GM12873 (cell line): Measurements from ENCODE around the gene EXOC1.

ENCODE experiments used
- CTCF ChIP-seq: IDR thresholded peaks from 2 replicates; pipeline ENCODE4 v1.5.1; 2012; ENCODE audit warnings: low read depth, mild to moderate bottlenecking, moderate library complexity, low read length, control low read depth; ENCODE audit not compliant: insufficient read depth; ENCODE audit errors: missing control alignments

Gene EXOC1

GRCh38 chr4:55859711-55860110, 6.3 kb downstream of the EXOC1 start:
- TF ChIP-seq CTCF = no peak

GRCh38 chr4:55864577-55865223, 11.3 kb downstream of the EXOC1 start:
- no peak for TF ChIP-seq CTCF

GRCh38 chr4:55865228-55865806, 11.9 kb downstream of the EXOC1 start:
- no peak for TF ChIP-seq CTCF

- no peak for TF ChIP-seq CTCF
These were observed 13.0 kb downstream of the EXOC1 start for GRCh38 chr4:55866290-55866907.

DNA sequence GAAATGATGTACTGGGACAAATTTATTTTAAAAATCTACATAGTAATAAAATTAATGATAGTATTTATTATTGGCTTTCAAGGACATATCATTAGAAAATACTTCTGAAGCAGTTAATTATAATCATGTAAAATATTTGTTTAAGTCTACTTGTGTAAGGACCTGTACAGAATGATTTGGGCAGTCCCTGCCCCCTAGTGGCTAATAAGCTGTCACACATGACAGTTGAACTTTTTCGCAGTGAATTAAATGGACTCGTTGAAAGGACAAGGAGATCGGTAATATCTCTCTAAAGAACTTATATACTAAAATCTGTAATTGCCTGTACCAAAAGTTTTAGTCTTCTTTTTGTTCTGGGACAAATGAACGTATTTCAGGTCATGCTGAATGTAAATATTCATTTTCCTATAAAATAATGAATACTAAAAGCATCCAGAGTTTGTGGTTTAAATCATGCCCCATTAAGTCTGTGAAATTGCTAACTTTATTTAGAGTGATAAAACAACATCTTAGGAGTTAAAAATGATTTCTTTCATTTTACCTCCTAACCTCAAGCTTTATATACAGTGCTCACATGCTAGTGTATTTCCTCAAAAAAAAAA, 13.6 kb downstream of the EXOC1 start:
- peak; percentile 75 for TF ChIP-seq CTCF

DNA sequence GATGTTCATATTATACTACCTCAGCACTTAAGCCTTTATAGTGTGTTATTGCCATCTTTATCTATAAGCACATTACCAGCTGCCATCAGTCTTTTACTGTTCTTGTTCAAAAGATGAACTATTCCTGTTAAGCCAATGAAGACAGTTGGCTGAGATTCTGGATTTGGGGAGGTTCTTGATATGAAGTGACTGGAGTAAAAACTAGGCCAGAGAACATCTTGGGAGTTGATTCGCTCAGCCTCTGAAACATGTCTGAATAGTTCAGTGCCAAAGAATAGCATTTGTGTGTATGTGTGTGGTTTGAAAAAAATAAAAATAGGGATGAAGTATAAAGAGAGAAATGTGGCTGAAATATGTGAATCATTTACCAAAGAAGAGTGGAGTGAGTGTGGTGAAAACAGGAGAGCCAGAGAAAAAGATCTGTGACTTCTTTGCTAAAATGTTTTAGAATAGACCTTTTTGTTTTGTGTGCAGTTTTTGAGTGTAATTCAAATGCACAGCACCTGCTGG, 15.2 kb downstream of the EXOC1 start:
- TF ChIP-seq CTCF = no peak

DNA sequence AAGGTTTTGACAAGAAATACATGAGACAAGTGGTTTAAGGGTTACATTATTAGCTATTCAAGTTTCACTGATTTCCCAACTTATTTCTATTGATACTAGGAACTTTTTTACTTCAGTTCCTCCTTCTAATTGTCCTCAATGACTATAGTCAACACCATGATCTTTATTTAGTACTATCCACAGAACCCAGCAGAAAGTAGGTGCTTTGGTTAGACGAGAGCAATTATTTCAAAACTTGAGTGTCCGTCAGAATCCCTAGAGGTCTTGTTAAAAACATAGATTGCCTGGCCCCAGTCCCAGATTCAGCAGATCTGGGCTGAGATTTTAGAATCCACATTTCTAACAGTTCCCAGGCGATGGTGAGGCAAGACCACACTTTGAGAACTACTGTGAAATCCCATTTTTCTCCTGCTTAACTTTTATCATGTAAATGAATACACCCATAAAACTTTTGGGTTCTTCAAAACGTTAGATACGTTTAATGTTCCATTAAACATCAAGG, 17.9 kb downstream of the EXOC1 start:
- no peak for TF ChIP-seq CTCF
